ENCODE results near the gene KLHDC1. TPM values are rescaled to one million over a fixed set of nuclear protein-coding genes. Genes with fewer than 3 reads are reported as not detected.
"Not testable (repeated sequence)": the region's sequence is repeated elsewhere in the genome, so short reads cannot be mapped to it uniquely, and the experiment has no call there.

KLHDC1 gene
- total RNA-seq, 1 experiment from 2014 or later = 2.2 TPM

DNA sequence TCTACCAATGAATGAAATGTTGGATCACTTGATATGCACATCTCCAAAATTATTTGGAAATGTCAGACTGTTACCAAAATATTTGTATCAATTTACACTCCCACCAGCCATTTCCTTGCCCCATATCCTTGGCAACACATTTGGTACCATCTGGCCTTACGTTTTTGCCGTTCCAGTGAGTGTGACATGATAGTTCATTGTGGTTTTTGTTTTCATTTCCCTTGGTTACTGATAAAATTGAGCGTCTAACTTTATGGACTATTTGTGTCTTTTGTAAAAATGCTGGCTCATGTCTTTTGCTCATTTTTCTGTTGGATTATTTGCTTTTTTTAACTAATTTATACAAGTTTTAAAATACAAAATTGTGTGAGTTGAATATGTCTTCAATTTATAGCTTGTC lies 11.0 kb downstream of the KLHDC1 start:
- no peak for DNase-seq (ENCODE audit: low read depth, low spot score)
- in situ Hi-C loops (cut with HindIII; ENCODE audit: low pct_unique_long_range_greater_than_20kb, low sequenced_read_pairs) = no loop called here

DNA sequence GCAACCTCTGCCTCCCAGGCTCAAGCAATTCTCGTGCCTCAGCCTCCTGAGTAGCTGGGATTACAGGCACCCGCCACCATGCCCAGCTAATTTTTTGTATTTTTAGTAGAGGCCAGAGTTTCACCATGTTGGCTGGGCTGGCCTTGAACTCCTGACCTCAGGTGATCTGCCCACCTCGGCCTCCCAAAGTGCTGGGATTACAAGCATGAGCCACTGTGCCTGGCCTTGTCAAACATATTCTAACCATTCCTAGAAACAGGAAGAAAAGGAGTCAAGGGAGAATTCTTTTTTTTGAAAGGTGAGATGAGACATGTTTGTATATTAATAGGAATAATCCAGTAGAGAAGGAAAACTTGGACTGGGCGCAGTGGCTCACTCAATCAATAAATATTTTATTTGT lies 11.6 kb downstream of the KLHDC1 start:
- DNase-seq (ENCODE audit: low read depth, low spot score); in situ Hi-C loops (cut with HindIII; ENCODE audit: low pct_unique_long_range_greater_than_20kb, low sequenced_read_pairs): not testable (repeated sequence)

DNA sequence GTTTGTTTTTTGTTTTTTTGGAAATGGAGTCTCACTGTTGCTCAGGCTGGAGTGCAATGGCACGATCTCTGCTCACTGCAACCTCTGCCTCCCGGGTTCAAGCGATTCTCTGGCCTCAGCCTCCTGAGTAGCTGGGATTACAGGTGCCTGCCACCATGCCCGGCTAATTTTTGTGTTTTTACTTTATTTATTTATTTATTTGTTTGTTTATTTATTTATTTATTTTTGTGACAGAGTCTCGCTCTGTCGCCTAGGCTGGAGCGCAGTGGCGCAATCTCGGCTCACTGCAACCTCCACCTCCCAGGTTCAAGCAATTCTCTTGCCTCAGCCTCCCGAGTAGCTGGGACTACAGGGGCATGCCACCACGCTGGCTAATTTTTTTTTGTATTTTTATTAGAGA lies 18.1 kb downstream of the KLHDC1 start:
- in situ Hi-C loops (cut with HindIII; ENCODE audit: low pct_unique_long_range_greater_than_20kb, low sequenced_read_pairs) = not testable (repeated sequence)

DNA sequence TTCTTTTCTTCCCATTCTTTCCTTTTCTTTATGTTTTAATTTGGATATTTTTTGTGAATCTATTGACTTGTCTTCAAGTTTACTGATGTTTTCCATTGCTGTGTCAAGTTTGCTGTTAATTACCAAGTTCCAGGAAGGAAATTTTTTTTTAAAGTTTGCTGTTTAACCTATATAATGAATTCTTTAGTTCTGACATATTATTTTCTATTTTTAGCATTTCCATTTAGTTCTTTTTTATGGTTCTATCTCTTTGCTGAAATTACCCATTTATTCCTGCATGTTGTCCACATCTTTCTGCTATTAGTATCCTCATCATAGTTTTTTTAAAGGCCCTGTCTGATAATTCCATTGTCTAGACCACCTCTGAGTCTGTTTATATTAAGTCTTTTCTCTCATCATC lies 27.8 kb downstream of the KLHDC1 start:
- in situ Hi-C loops (cut with HindIII; ENCODE audit: low pct_unique_long_range_greater_than_20kb, low sequenced_read_pairs) = no loop called here
- no peak for DNase-seq (ENCODE audit: low read depth, low spot score)

More for the DNA sequence above, 18.1 kb downstream of the KLHDC1 start:
- not testable (repeated sequence) for DNase-seq (ENCODE audit: low read depth, low spot score)

DNA sequence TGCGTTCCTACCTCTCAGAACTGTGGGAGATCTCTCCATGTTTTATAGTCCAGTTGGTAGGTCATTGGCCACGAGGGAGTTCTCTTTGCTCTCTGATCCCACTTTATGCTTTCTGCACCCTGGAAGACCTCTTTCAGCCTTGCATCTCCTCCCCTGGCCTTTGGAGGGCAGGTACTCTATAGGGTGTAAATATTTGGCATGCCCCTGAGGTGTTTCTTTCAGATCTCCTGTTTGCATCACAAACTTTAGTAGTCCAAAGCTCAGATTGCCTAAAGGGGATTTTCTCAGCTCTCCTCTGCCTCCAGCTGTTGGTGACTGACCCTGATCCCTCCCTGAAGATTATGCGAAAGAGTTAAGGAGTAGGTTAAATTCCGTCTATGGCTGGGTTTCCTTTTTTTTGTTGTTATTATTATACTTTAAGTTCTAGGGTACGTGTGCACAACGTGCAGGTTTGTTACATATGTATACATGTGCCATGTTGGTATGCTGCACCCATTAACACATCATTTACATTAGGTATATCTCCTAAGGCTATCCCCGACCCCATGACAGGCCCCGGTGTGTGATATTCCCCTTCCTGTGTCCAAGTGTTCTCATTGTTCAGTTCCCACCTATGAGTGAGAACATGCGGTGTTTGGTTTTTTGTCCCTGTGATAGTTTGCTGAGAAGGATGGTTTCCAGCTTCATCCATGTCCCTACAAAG lies 29.0 kb downstream of the KLHDC1 start:
- in situ Hi-C loops (cut with HindIII; ENCODE audit: low pct_unique_long_range_greater_than_20kb, low sequenced_read_pairs); DNase-seq (ENCODE audit: low read depth, low spot score): not testable (repeated sequence)

DNA sequence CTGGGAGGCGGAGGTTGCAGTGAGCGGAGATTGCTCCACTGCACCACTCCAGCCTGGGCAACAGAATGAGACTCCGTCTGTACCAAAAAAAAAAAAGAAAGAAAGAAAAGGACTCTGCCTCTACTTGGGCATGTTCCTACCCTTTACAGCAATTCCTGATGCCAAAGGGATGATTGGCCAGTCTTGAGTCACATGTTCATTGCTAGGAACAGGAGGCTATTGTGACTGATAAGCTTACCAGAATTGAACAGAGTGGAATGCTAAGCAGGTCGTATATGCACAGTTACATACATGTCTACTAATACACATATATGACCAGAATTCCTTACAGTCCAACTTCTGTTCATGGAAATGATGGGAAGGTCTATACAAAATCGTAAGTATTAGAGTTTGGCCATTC lies 34.3 kb downstream of the KLHDC1 start:
- no peak for DNase-seq (ENCODE audit: low read depth, low spot score)
- in situ Hi-C loops (cut with HindIII; ENCODE audit: low pct_unique_long_range_greater_than_20kb, low sequenced_read_pairs) = no loop called here

DNA sequence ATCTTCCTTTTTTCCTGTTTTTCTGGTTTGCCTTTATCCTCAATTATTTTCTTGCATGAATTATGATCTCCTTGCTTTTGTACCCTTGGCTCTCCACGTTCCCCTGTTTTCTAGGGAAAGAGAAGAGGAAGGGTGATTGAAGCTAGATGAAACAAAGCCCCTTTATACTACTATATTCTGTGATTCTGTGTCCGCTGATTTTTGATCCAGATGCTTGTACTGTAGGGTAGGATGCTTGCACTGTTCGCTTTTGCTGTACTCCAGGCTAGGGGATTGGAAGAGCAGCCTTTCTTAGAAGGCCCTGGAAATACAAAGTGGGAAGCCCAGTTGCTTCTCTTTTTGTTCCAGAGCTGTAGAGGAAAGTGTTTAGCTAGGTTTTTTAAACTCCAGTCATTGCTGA lies 40.0 kb downstream of the KLHDC1 start:
- in situ Hi-C loops (cut with HindIII; ENCODE audit: low pct_unique_long_range_greater_than_20kb, low sequenced_read_pairs) = no loop called here
- DNase-seq (ENCODE audit: low read depth, low spot score) = no peak

DNA sequence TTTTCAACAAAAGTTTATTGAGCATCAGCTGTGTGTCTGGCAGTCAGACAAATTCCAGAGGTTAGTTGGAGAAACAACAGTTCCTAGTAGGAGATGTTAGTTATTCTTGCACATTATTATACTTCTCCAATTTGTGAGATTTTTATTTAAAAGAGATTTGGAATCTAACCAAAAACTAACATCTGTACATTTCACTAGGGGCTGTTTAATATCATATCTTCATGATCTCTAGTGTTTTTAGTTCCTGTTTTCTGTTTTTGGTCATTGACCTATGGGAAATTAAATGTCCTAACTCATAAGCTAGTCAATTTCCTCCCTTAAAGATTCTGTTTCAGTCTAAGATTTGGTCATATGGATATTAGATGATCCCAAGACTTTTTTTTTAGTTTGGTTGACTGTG lies 40.9 kb downstream of the KLHDC1 start:
- in situ Hi-C loops (cut with HindIII; ENCODE audit: low pct_unique_long_range_greater_than_20kb, low sequenced_read_pairs) = no loop called here
- DNase-seq (ENCODE audit: low read depth, low spot score) = no peak

DNA sequence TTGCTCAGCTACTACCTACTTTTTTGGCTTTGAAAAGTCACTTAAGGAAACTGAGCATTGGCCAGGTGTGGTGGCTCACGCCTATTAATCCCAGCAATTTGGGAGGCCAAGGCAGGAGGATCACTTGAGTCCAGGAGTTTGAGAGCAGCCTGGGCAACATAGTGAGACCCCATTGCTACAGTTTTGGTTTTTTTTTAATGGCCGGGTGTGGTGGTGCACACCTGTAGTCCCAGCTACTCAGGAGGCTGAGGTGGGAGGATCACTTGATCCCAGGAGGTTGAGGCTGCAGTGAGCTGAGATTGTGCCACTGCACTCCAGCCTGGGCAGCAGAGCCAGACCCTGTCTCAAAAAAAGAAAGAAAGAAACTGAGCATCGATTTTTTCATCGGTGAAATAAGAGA lies 42.7 kb downstream of the KLHDC1 start:
- DNase-seq (ENCODE audit: low read depth, low spot score); in situ Hi-C loops (cut with HindIII; ENCODE audit: low pct_unique_long_range_greater_than_20kb, low sequenced_read_pairs): not testable (repeated sequence)

DNA sequence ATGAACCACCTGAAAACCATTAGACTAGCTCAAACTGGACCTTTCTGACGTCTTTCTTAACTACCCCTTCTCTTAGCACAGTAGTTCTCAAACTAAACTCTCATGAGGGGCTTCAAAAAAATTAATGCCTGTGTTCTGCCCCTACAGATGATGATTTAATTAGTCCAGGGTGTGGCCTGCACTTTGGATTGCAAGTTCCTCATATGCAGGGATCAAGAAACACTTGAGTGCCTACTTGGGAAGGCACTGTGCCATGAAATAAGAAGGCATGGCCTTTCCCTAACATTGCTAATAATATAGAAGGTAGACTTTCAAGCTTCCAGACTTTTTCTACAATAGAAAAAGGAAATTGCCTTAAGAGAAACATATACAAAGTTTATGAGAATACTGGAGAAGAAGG lies 52.3 kb downstream of the KLHDC1 start:
- in situ Hi-C loops (cut with HindIII; ENCODE audit: low pct_unique_long_range_greater_than_20kb, low sequenced_read_pairs) = no loop called here

DNA sequence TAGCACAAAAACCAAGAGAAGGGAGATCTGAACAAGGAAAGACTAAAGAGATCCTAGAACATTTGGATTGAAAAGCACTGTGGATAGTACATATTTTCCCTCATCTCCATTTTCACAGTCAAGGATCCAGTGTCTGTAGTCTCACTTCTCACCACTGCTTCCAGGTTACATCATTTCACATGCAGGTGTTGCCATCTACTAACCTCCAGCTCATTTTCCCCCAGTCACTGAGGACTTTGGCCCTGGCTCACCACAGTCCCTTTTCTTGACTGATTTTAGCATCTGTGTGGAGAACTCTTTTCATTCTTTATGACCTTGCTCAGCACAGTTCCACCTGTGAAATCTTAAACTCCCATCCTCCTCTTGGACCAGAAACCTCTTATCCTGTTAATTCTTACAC lies 53.6 kb downstream of the KLHDC1 start:
- in situ Hi-C loops (cut with HindIII; ENCODE audit: low pct_unique_long_range_greater_than_20kb, low sequenced_read_pairs); DNase-seq (ENCODE audit: low read depth, low spot score): not testable (repeated sequence)

More for the DNA sequence above, 52.3 kb downstream of the KLHDC1 start:
- DNase-seq (ENCODE audit: low read depth, low spot score) = no peak

DNA sequence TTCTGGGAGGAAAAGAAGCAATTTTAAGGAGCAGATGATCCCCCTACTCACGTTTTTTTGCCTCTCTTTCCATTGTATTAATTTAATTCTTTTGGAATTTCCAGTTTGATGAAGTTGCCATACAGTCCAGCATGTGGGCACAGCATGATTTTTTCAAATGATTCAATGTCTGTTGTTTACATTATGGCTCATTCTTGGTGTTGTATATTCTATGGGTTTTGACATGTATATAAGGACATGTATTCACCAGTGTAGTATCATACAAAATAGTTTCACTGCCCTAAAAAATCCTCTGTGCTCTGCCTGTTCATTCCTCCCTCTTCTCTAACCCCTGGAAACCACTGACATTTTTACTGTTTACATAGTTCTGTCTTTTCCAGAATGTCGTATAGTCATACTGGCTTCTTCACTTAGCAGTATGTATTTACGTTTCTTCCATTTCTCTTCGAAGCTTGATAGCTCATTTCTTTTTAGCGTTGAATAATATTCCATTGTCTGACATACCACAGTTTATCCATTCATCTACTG lies 61.7 kb downstream of the KLHDC1 start:
- no peak for DNase-seq (ENCODE audit: low read depth, low spot score)
- in situ Hi-C loops (cut with HindIII; ENCODE audit: low pct_unique_long_range_greater_than_20kb, low sequenced_read_pairs) = loop anchor here (10.0 kb wide), 1 partner anchor 100 kb away; no protein-coding TSS in a partner anchor

DNA sequence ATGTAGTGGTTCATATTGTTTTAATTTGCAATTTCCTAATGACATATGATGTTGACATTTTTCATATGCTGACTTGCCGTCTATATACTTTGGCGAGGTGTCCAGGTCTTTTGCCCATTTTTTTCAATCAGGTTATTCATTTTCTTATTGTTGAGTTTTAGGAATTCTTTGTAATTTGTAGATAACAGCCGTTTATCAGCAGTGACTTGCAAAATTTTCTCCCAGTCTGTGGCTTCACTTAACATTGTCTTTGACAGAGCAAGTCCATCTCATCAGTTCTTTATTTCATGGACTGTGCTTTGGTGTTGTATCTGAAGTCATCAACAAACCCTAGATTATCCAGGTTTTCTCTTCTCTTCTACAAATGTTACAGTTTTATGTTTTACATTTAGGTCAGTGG lies 62.5 kb downstream of the KLHDC1 start:
- in situ Hi-C loops (cut with HindIII; ENCODE audit: low pct_unique_long_range_greater_than_20kb, low sequenced_read_pairs) = loop anchor here (10.0 kb wide), 1 partner anchor 101 kb away; no protein-coding TSS in a partner anchor
- no peak for DNase-seq (ENCODE audit: low read depth, low spot score)

DNA sequence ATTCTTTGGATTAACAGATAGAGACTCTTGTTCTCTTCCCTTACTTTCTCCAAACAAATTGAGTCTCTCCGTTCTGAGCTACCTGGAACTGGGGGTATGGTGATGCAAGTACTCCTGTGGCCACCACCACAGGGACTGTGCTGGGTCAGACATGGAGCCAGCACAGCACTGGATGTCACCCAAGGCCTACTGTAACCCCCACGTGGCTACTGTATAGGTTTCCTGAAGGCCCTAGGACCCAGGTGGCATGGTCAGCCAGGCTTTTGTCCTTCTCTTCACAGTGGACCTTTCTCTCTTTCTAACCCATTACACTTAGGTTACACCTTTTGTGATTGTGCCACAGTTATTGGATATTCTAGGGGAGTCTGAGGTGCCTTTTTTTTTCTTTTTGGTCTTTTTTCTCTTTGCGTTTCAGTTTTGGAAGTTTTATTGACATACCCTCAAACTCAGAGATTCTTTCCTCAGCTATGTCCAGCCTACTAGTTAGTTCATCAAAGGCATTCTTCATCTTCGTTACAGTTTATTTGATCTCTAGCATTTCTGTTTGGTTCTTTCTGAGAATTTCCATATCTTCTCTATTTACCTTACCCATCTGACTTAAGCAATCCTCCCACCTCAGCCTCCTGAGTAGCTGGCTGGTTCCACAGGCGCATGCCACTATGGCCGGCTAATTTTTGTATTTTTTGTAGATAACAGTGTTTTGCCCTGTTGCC lies 69.1 kb downstream of the KLHDC1 start:
- DNase-seq (ENCODE audit: low read depth, low spot score) = no peak
- in situ Hi-C loops (cut with HindIII; ENCODE audit: low pct_unique_long_range_greater_than_20kb, low sequenced_read_pairs) = no loop called here

DNA sequence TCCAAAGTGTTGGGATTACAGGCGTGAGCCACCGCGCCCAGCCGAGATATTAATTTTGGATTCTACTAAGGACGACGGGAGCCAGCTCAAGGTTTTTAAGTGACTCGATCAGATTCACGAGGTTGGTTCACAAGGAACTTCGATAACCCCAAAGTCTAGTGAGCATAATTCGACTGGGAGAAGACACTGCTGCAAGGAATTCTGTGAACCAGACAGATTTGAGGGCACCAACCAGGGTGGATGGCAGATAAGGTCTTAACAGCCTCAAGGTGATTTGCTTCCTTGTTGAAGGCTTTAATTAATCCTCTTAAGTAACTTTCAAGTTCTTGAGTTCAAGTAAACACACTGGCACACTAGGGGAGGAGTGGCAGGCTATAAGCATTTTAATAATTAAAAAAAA lies 73.9 kb downstream of the KLHDC1 start:
- DNase-seq (ENCODE audit: low read depth, low spot score) = no peak
- in situ Hi-C loops (cut with HindIII; ENCODE audit: low pct_unique_long_range_greater_than_20kb, low sequenced_read_pairs) = no loop called here

DNA sequence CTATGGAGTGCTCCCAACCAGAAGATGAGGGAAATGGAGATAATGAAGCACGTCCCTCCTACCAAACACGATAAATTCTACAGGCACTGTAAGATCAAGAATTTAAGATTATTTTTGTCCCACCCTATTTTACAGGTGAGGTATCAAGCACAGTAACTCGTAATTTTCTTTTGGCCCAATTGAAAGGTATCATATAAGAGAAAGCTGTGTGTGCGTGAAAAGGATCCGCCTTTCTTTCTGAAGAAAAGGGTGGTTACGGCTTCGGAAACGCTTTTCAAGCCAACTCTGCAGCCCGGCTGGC lies 74.3 kb downstream of the KLHDC1 start:
- in situ Hi-C loops (cut with HindIII; ENCODE audit: low pct_unique_long_range_greater_than_20kb, low sequenced_read_pairs) = no loop called here
- DNase-seq (ENCODE audit: low read depth, low spot score) = no peak

DNA sequence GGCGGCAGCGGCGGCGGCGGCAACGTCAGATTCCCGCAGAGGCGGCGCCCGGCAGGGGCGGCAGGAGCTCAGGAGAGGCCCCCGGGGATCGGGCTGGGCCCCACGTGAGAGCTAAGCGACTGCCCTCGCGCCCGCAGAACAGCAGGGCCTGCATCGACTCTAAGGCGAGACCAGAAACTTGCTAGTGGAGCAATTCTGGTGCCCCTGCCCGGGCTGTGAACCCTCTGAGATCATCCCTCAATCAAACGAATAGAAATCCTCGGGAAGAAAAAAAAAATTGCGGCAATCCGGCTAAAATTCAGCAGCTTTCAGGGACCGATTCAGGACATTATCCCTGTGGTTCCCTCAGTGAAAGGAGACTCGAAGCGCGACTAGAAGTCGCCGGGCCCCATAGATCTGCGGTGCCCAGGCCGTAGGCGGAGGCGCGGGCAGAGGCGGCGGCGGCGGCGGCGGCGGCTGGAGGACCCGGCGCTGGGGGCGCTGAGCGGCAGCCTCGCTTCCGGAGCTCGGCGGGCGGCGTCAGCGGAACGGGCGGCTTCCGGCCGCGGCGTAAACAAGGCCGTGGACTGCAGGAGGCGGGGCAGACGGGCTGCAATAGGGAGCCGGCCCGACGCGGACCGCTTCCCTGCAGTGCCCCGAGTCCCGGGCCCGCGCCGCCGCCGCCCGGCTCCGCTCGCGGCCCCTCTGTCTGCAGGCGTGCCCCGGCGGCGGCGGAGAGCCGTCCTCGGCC lies 74.8 kb downstream of the KLHDC1 start, which contains the start of gene KLHDC2:
Gene KLHDC2 (plus strand): TSS at position 583 of the 730 bp plus-strand sequence. CDS start 316 bp downstream, outside the sequence.
- peak; percentile 87 for DNase-seq (ENCODE audit: low read depth, low spot score)
- in situ Hi-C loops (cut with HindIII; ENCODE audit: low pct_unique_long_range_greater_than_20kb, low sequenced_read_pairs) = no loop called here

Data from SK-MEL-5 (cell line).